ENCODE data around the gene ZNF740.
"Not testable (repeated sequence)": the region's sequence is repeated elsewhere in the genome, so short reads cannot be mapped to it uniquely, and the experiment has no call there.

The ZNF740 gene

DNA sequence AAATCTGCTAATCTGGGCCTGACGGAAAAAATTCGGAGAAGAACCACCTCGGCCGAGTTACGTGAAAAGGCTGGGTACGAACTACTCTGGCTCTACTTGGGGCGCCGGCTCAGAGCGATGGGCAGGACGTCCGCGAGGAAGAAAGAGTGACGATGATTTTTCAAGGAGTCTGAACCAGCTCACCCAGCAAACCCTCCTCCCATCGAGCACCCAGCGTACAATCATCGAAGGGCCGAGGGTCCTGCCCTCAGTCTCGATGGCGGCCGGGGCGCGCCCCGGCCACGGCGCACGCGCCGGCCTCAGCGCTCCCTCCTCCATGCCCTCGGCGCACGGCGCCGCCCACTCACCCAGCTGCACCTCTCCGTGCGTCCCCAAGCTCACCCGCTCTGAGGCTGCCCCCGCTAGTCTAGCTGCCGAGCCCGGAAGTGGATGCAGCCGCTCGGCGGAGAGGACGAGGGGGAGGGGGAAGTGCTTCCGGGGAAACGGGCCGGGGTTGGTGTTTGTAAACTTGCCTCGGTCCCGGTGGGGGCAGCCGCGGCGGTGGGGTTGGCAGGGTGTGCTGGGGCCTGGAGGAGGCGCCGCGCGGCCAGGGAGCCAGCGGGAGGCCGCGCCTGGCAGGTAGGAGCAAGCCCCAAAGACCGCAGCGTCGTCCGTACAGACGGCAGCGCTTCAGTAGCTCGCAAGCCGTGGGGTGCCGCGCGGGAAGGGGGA lies at the start of gene ZNF740, which contains the start of gene CSAD:
Gene ZNF740, plus strand, starts transcription at position 503 of the 711 bp plus-strand sequence. CDS start 1,262 bp downstream, outside the sequence.
Gene CSAD, minus strand, starts transcription at position 706 of the 711 bp plus-strand sequence. CDS start 7,455 bp downstream, outside the sequence.
- FAIRE-seq, result no peak

GRCh38 chr12:53131844-53132243 lies 48.7 kb upstream of the ZNF740 start:
- FAIRE-seq, result no peak

DNA sequence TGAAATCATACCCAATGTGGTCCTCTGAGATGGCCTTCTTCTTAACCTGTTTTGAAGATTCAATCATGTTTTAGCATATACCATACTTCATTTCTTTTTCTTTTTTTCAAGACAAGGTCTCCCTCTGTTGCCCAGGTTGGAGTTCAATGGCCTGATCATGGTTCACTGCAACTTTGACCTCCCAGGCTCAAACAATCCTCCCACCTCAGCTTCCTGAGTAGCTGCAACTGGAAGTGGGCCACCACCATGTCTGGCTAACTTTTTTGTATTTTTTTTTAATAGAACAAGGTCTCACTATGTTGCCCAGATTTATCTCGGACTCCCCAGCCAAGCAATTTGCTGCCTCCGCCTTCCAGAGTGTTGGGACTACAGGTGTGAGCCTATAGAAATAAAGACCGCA lies 46.8 kb upstream of the ZNF740 start:
- no peak for FAIRE-seq

GRCh38 chr12:53143355-53143754 lies 37.2 kb upstream of the ZNF740 start:
- FAIRE-seq, result no peak

- FAIRE-seq, result no peak
Measured at GRCh38 chr12:53145383-53146260, 34.9 kb upstream of the ZNF740 start.

DNA sequence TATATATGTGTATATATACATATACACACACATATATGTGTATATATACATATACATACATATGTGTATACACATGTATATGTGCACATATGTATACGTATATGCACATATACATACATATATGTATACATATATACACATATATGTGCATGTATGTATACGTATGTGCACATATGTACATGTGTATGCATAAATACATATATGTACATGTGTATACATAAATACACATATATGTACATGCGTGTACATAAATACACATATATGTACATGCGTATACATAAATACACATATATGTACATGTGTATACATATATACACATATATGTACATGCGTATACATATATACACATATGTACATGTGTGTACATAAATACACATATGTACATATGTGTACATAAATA lies 33.3 kb upstream of the ZNF740 start:
- no peak for FAIRE-seq

GRCh38 chr12:53147653-53148052 lies 32.9 kb upstream of the ZNF740 start:
- peak; percentile 49 for FAIRE-seq

DNA sequence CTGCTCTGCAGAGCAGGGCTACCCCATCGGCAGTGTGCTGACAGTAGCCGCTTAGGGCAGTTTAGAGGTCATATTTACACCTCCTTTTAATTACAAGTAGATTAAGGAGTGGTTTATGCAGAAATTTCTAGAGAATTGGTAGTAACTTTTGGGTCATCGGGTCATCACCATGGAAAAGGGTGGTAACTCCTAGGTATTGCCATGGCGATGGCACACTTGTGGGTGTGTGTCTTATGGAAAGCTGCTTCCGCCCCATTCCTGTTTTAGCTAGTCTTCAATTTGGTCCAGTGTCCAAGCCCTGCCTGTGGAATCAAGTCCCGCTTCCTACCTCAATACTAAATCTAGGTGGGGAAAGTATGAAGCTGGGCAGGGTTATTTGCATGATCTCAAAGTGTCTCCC lies 29.5 kb upstream of the ZNF740 start:
- no peak for FAIRE-seq

GRCh38 chr12:53152390-53152789 lies 28.1 kb upstream of the ZNF740 start:
- no peak for FAIRE-seq

- FAIRE-seq, result peak; percentile 88
Measured at GRCh38 chr12:53159195-53159839, 21.2 kb upstream of the ZNF740 start.

DNA sequence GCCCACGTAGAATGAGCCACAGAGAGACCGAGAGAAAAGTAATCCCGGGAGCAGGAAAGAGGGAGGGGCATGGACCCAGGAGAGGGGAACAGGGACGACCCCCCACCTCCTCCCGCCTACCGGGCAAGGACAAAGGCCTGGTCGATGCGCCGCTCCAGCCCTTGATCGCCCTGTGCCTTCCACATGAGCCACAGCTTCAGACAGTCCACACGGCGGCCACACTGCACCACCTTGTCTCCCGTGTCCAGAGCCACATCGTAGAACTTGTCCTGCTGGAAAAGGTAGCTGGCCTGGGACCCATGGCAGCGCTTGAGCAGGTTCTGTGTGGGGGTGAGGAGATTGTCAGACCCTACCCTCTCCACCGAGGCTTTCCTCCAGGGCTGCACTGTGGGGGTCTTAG lies 20.5 kb upstream of the ZNF740 start:
- FAIRE-seq, result no peak

GRCh38 chr12:53160673-53161072 lies 19.8 kb upstream of the ZNF740 start:
- no peak for FAIRE-seq

DNA sequence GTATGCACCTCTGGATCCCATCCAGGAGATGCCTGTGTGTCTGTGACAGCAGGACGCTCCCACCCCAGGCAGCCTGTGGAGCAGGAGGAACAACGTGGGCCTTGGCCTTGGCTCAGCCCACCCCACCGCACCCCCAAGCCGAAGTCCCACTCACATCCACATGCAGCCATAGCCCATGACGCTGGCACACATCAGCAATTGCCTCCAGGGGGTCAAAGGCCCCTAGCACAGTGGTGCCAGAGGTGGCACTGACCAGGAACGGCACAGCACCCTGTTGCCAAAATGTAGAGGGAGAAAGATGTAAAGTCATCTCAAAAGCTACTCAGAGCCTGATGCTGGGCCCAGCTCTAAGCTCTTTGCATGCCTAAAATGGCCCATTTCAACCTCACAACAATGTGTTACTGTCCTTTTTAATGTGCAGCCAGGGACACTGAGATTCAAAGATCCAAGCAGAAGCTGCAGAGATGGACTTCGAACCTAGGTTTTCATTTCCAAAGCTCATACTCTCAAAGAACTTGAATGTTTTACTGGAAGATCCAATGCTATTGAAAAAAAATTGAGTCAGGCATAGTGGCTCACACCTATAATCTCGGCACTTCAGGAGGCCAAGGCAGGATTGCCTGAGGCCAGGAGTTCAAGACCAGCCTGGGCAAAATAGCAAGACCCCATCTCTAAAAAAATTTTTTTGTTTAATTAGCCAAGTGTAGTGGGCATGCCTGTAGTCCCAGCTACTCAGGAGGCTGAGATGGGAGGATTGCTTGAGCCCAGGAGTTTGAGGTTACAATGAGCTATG lies 19.2 kb upstream of the ZNF740 start:
- no peak for FAIRE-seq

DNA sequence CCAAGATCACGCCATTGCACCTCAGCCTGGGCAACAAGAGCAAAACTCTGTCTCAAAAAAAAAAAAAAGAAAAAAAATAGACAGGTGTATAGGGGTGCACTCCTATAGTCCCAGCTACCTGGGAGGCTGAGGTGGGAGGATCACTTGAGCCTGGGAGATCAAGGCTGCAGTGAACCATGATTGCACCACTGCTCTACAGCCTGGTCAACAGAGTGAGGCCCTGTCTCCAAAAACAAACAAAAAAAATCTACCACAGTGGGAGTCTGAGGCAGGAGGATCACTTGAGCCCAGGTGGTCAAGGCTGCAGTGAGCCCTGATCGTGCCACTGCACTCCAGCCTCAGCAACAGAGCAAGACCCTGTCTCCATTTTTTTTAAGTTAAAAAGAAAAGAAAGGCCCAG lies 17.5 kb upstream of the ZNF740 start:
- not testable (repeated sequence) for FAIRE-seq

GRCh38 chr12:53166837-53167236 lies 13.7 kb upstream of the ZNF740 start:
- FAIRE-seq, result peak; percentile 15

DNA sequence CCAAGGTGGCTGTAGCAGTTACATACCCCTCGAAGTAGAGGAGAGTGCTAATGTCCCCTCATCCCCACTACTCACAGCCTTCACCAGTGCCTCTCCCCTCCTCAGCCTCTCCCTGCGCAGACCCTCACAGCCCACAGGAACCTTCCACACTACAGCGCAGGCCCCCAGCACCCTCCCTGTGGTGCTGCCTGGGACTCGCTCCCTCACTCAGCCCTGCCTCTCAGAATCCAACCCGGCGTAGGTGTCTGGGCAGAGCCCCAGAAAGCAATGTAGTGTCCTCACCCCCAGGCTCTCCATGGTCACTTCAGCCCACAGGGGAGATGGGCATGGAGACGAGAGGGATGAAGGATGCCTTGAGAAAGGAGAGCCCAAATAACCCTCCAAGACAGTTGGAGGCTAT lies 10.9 kb upstream of the ZNF740 start:
- no peak for FAIRE-seq

DNA sequence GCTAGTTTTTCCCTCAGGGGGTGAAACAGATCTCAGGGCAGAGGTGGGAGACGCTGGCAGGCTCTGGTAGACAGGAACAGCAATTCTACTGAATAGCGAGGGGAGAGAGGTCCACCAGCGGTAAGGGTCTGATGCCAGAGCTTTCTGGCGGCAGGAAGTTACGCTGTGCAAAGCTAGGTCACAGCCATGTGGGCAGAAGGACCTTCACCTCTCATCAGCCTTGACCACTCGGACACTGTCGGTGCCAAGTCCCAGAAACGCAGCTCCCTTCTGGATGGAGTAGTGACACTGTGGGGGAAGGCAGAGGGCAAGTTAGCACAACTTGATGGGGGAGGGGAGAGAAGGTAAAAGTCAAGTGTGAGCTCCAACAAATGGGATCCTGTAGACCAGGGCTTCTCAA lies 10.3 kb upstream of the ZNF740 start:
- FAIRE-seq, result no peak

DNA sequence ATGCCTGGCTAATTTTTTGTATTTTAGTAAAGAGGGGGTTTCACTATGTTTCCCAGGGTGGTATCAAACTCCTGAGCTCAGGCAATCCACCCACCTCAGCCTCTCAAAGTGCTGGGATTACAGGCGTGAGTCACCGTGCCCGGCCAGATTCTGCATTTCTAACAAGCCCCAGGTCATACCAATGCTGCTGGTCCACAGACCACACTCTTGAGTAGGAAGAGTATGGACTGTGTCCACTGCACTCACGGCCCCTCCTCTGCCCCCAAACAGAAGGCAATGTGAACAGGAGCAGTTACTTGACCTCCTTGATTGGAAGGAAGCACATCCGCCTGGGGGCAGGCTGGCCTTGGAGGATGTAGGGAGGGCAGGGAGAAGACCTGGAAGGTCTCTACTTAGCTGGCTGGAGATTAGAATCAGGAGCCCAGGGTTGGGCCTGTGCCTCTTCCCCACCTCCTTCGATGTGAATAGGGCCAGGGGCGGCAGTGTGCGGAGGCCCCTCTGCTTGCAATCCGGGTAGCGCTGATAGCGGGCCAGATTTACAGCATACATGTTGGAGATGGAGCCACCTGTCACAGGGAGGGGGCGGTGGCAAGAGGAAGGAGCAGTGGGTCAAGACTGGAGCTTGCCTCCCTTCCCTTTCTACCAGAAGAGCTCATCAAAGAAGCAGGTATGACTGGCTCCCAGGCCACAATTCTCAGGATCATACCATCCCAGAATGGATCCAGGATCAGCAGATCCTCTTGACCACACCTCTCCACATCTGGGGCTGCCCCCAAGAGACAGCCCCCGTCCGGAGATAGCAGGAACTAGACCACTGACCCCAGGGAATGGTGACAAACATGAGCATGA lies 9.4 kb upstream of the ZNF740 start:
- no peak for FAIRE-seq

DNA sequence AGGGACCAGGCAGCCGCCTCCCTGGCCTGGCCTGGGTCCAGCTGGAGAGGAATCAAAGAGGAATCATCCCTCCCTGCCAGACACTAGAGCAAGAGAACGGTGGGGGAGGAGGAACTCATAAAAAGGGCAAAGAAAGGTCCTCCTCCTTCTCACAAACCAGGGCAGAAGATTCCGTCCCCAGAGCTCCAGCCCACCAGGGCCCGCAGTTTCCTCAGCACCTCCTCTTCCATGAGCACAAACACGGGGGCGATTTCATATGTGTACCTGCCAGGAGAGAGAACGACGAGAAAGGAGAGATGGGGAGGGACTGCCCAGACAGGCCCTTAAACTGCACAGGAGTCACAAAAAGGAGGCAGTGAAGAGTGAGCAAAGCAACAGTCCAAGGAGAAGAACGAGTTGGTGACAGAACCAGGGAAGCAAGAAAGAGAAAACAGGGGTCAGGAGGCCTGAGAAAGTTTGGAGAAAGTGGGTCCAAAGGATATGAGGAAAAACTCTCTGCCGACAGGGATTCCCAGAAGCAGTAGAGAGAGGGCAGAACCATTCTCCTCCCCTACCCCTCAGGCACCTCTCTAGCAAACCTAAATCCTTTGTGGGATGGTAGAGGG lies 8.7 kb upstream of the ZNF740 start:
- no peak for FAIRE-seq

DNA sequence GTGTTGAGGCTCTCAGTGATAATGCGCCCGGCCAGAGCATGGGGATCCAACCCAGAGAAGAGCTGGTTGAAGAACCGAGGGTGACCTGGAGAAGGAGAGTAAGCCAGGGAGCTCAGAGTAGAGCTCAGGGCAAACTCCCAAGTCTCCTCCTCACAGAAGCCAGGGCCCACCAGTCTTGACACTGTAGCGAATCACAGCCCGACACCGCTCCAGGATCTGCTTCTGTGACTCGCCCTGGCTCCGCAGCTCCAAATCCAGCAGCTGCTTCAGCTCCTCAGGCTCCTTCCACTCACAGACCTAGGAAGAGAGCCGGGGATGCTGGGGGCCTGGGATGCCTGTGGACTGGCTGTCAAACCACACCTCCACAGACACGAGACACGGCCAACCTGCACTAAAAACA lies 8.2 kb upstream of the ZNF740 start:
- FAIRE-seq, result no peak

GRCh38 chr12:53173085-53173715 lies 7.3 kb upstream of the ZNF740 start:
- no peak for FAIRE-seq

All from G401.6 (cell line).